H1 (cell line): Measurements from ENCODE around the gene SSNA1. TPM values are rescaled to one million over a fixed set of nuclear protein-coding genes. Genes with fewer than 3 reads are reported as not detected.

Experiments used
- CTBP2 ChIP-seq: IDR thresholded peaks from 2 replicates; pipeline ENCODE4 v1.7.0; 2011; ENCODE audit warnings: borderline replicate concordance, mild to moderate bottlenecking, moderate library complexity, mixed read lengths, low read length; ENCODE audit not compliant: insufficient read depth, insufficient read length
- SUZ12 ChIP-seq: fragments of 200-600 bp; sonication (generic); IDR thresholded peaks from 2 replicates; pipeline ENCODE4 v1.6.1; 2012; ENCODE audit warnings: mild to moderate bottlenecking, inconsistent platforms, low read length, moderate library complexity, mixed read lengths
- polyA plus RNA-seq, 7 experiments: library from polyadenylated mRNA; depleted of rRNA in 3 of 7; stranded (reverse) in 5 of 7; unstranded in 2 of 7; fragments of >200 nt in 5 of 7; fragments of 200-250 nt in 2 of 7; gene quantifications; 1 replicate in 5 of 7; 2 replicates in 1 of 7; 4 replicates in 1 of 7; pipeline versions ENCODE4 v1.2.1 to v1.2.3, GENCODE V29; 2011 to 2013; ENCODE audit warnings: missing spikeins in 2 of 7, mixed read lengths in 2 of 7
- total RNA-seq: library from RNA; stranded (reverse); fragmentation: NEBNext Ultra II Directional; extraction: Animal tissue kit (Norgen Biotek cat#: 25700); gene quantifications from 2 replicates; pipeline ENCODE4 v1.2.1, GENCODE V29; 2021
- TF ChIP-seq, protein P1 (sequence below), 3 experiments: IDR thresholded peaks; 1 replicate in 2 of 3; 2 replicates in 1 of 3; pipeline versions ENCODE4 v1.5.1 to v1.6.1; 2011; ENCODE audit warnings: low read length in 3 of 3, mild to moderate bottlenecking in 3 of 3, inconsistent platforms in 2 of 3, low read depth in 1 of 3, moderate library complexity in 1 of 3; ENCODE audit not compliant: insufficient read depth in 1 of 3; ENCODE audit errors: control extremely low read depth in 1 of 3

SSNA1 gene
- total and polyA plus RNA-seq, 2 of the 8 experiments (the other 6 are each of a cell fraction or from before 2014, with no cell fraction given) = 87.3 to 157 TPM

DNA sequence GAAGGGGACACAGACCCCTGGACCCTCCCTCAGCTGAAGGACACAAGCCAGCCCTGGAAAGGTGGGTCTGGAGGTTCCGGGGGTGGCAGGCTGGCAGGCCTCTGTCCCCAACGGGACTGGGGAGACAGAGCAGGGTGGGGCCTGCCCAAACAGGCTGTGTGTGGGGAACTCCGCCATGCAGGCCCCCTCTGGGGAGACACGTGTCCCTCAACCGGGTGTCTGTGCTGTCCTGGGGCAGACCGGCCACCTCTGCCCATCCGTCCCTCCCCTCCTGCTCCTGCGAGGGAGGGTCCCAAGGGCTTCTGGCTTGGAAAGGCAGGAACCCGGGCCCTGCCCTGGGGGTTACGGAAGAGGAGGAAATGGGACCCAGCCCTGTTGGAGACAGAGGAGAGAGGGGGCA, 43.6 kb downstream of the SSNA1 start (continued):
- TF ChIP-seq CTBP2 (no peak), SUZ12 (no peak)
- TF ChIP-seq, protein P1, sequence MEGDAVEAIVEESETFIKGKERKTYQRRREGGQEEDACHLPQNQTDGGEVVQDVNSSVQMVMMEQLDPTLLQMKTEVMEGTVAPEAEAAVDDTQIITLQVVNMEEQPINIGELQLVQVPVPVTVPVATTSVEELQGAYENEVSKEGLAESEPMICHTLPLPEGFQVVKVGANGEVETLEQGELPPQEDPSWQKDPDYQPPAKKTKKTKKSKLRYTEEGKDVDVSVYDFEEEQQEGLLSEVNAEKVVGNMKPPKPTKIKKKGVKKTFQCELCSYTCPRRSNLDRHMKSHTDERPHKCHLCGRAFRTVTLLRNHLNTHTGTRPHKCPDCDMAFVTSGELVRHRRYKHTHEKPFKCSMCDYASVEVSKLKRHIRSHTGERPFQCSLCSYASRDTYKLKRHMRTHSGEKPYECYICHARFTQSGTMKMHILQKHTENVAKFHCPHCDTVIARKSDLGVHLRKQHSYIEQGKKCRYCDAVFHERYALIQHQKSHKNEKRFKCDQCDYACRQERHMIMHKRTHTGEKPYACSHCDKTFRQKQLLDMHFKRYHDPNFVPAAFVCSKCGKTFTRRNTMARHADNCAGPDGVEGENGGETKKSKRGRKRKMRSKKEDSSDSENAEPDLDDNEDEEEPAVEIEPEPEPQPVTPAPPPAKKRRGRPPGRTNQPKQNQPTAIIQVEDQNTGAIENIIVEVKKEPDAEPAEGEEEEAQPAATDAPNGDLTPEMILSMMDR (IDR thresholded peaks at IDR 0.05; ENCODE audit: control extremely low read depth in 1 of 3, insufficient read depth in 1 of 3, low read depth in 1 of 3, low read length in 3 of 3) = no peak
- TF ChIP-seq, all 59 proteins: peak for 0
